Dermis microvascular lymphatic vessel endothelial cell (primary cell): ENCODE measurements around the gene BEND7. TPM values are rescaled to one million over a fixed set of nuclear protein-coding genes. Genes with fewer than 3 reads are reported as not detected.

Experiments
- total RNA-seq: library from RNA; depleted of rRNA; stranded (reverse); fragments of >200 nt; gene quantifications from 2 replicates; pipeline ENCODE4 v1.2.1, GENCODE V29; 2014

The BEND7 gene
- total RNA-seq, 1 donor from 2014 or later, result 4.9 TPM

Other genes with a start within 250 kb of the BEND7 start
- 5.8 and 8.1 TPM in 2 replicates for gene PHYH, start 228.9 kb downstream of the BEND7 start, total RNA-seq
- 34.1 and 40.1 TPM in 2 replicates for gene SEPHS1, start 180.7 kb downstream of the BEND7 start, total RNA-seq
- gene PRPF18, start 58.0 kb upstream of the BEND7 start, total RNA-seq, result 15.9 and 19.0 TPM in 2 replicates